NCI-H446 treated with DMSO at 0.1 percent for 48 hours (cell line): ENCODE measurements around the gene EEIG2.
A peak's percentile ranks its signal among the peaks of the same experiment; 100 is the strongest.

Experiments
- DNase-seq: peaks from one replicate; lab custom pipeline; 2025; lab: John Stamatoyannopoulos, UW

Gene EEIG2

GRCh38 chr1:108583757-108584427, 24.0 kb downstream of the EEIG2 start:
- no peak for DNase-seq

GRCh38 chr1:108584428-108584856, 24.5 kb downstream of the EEIG2 start:
- no peak for DNase-seq

- no peak for DNase-seq
Measured at GRCh38 chr1:108585313-108585712, 25.4 kb downstream of the EEIG2 start.

GRCh38 chr1:108590441-108590840, 30.5 kb downstream of the EEIG2 start:
- DNase-seq, result no peak

- peak; percentile 74 for DNase-seq
Measured at GRCh38 chr1:108590957-108591356, 31.1 kb downstream of the EEIG2 start.

GRCh38 chr1:108591466-108591865, 31.6 kb downstream of the EEIG2 start:
- DNase-seq, result no peak

- DNase-seq, result no peak
Measured at GRCh38 chr1:108592030-108592759, 32.3 kb downstream of the EEIG2 start.

GRCh38 chr1:108593448-108593847, 33.5 kb downstream of the EEIG2 start:
- DNase-seq, result no peak

GRCh38 chr1:108595507-108595906, 35.6 kb downstream of the EEIG2 start:
- no peak for DNase-seq

- no peak for DNase-seq
Measured at GRCh38 chr1:108597041-108597440, 37.1 kb downstream of the EEIG2 start.

GRCh38 chr1:108598340-108598739, 38.4 kb downstream of the EEIG2 start:
- no peak for DNase-seq

GRCh38 chr1:108600504-108600903, 40.6 kb downstream of the EEIG2 start:
- no peak for DNase-seq

- DNase-seq, result no peak
Measured at GRCh38 chr1:108601708-108602410, 42.0 kb downstream of the EEIG2 start.

GRCh38 chr1:108605633-108606032, 45.7 kb downstream of the EEIG2 start:
- DNase-seq, result no peak

- DNase-seq, result no peak
Measured at GRCh38 chr1:108606478-108606877, 46.6 kb downstream of the EEIG2 start.

GRCh38 chr1:108609483-108610049, 49.7 kb downstream of the EEIG2 start:
- DNase-seq, result no peak
